Measurements from ENCODE around the gene TRAPPC3.

The TRAPPC3 gene

GRCh38 chr1:36087233-36088123 lies 61.8 kb downstream of the TRAPPC3 start:
- no peak for TF ChIP-seq REST (IDR thresholded peaks at IDR 0.05; ENCODE audit: insufficient replicate concordance, low read depth)
- TF ChIP-seq GABPA (IDR thresholded peaks at IDR 0.05; ENCODE audit: low read depth): no peak
- no peak for TF ChIP-seq CTCF (IDR thresholded peaks at IDR 0.05; ENCODE audit: insufficient read depth, low read length)
- no peak for TF ChIP-seq SPI1 (IDR thresholded peaks at IDR 0.05; ENCODE audit: borderline replicate concordance, low read depth)
- no peak for TF ChIP-seq POLR2AphosphoS5 (IDR thresholded peaks at IDR 0.05; ENCODE audit: low read depth)
- Histone ChIP-seq H3K4me3 (replicated peaks; ENCODE audit: insufficient read depth, low read length) (no peak overlapping the region), H3K27ac (replicated peaks) (no peak overlapping the region), H3K27me3 (ENCODE audit: insufficient read depth, poor library complexity, severe bottlenecking) (no peaks in the 10 kb centered on the region)
- no peak for DNase-seq (ENCODE audit: low read depth in 1 of 2, low spot score in 1 of 2)

Data from HL-60 (cell line).